SKM-1 treated with dmso at 0.1 percent for 144 hours (cell line): ENCODE data around the gene TTBK2.
"Not testable (repeated sequence)": the region's sequence is repeated elsewhere in the genome, so short reads cannot be mapped to it uniquely, and the experiment has no call there.

Source experiments
- DNase-seq: peaks from one replicate; lab custom pipeline; 2025; ENCODE audit not compliant: unreplicated experiment; lab: John Stamatoyannopoulos, UW

Gene TTBK2

GRCh38 chr15:42920519-42921341, at the start of gene TTBK2:
Gene TTBK2 (minus strand): TSS chr15:42920778. CDS start chr15:42878617, 42,161 bp downstream.
- DNase-seq = peak; percentile 97

- no peak for DNase-seq
Observed at GRCh38 chr15:42964476-42964875, 43.9 kb upstream of the TTBK2 start.

- DNase-seq = no peak
Observed at GRCh38 chr15:42955518-42955917, 34.9 kb upstream of the TTBK2 start.

- no peak for DNase-seq
Observed at GRCh38 chr15:42954291-42954690, 33.7 kb upstream of the TTBK2 start.

DNA sequence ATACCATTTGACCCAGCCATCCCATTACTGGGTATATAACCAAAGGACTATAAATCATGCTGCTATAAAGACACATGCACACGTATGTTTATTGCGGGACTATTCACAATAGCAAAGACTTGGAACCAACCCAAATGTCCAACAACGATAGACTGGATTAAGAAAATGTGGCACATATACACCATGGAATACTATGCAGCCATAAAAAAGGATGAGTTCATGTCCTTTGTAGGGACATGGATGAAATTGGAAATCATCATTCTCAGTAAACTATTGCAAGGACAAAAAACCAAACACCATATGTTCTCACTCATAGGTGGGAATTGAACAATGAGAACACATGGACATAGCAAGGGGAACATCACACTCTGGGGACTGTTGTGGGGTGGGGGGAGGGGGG, 28.3 kb upstream of the TTBK2 start:
- not testable (repeated sequence) for DNase-seq

- DNase-seq = no peak
Observed at GRCh38 chr15:42940527-42940926, 19.9 kb upstream of the TTBK2 start.

- DNase-seq = no peak
Observed at GRCh38 chr15:42939841-42940240, 19.3 kb upstream of the TTBK2 start.

DNA sequence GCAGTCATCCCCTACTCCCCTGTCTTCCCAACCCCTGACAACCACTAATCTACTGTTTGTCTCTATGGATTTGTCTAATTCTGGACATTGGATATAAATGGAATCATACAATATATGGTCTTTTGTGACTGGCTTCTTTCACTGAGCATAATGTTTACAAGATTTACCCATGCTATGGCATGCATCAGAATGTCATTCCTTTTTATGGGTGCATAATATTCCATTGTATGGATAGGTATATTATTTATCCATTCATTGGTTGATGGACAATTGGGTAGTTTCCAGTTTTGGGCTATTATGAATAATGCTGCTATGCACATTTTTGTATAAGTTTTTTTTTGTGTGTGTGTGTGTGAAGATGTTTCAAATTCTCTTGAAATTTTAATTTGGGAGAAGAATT, 16.6 kb upstream of the TTBK2 start:
- DNase-seq = no peak

DNA sequence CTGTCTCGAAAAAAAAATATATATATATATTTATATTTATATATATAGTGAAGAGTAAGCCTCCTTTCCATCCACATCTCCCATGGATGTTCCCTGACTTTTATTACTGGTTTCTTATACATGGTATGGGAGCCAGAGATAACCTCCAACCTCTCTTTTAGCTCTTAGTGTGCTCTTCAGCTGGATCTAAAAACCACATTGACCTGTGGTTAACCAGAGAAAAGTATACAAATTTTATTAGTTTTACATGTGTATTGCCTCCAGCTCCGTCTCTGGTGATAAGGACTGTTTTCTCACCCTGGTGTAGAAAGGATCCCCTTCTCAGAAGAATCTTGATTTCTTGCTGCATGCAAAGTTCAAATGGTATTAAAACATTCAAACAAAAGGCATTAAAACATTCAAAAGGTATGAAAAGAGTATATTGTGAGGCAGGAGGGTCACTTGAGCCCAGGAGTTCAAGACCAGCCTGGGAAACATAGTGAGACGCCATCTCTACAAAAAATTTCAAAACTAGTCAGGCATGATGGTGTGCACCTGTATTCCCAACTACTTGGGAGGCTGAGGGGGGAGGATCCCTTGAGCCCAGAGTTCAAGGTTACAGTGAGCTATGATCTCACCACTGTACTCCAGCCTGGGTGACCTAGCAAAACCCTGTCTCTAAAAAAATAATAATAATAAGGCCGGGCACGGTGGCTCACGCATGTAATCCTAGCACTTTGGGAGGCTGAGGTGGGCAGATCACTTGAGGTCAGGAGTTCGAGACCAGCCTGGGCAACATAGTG, 13.5 kb upstream of the TTBK2 start:
- DNase-seq = no peak

GRCh38 chr15:42932833-42933515, 12.4 kb upstream of the TTBK2 start:
- DNase-seq = no peak

DNA sequence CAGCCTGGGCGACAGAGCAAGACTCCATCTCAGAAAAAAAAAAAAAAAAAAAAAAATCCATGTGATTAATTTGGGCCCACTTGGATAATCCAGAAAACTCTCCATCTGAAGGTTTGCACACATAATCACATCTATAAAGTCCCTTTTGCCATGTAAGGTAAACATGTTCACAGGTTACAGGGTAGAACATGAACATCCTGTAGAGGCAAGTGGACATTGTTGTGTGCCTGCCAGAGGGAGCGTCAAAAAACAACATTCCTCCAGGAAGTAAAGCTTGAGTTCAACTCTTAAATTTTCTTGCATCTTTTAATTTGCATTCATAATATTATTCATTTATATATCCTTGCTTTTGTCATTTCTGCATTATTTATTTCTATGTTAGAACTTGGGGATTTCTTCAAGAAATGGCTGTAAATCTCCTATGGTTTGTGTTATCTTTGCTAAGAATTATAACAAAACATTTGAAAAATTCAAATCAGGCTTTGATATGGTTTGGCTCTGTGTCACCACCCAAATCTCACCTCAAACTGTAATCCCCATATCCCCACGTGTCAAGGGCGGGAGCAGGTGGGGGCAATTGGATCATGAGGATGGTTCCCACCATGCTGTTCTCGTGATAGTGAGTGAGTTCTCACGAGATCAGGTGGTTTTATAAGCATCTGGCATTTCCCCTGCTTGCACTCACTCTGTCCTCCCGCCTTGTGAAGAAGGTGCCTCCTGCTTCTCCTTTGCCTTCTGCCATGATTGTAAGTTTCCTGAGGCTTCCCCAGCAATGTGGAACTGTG, 11.3 kb upstream of the TTBK2 start:
- DNase-seq = no peak

GRCh38 chr15:42929306-42929848, 8.8 kb upstream of the TTBK2 start:
- DNase-seq = no peak

DNA sequence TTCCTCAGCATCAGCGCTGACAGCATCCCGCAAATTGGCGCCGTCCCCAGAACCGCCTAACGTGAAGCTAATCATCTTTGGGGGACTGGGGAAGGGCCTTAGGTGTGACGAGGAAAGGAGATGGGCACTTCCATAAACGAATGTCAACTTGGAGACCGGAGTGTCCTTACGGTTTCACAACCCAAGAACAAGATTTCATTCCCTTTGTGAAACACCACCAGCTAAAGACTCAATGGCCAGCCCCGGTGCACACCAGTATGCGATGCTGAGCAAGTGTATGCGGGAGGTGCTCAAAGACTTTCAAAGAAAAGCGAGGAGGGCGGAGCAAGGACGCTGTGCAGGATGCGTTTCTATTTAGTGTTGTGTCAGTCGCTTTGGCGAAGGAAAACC, 759 bp upstream of the TTBK2 start:
- DNase-seq = no peak

- no peak for DNase-seq
Observed at GRCh38 chr15:42919799-42920518, 619 bp downstream of the TTBK2 start.

DNA sequence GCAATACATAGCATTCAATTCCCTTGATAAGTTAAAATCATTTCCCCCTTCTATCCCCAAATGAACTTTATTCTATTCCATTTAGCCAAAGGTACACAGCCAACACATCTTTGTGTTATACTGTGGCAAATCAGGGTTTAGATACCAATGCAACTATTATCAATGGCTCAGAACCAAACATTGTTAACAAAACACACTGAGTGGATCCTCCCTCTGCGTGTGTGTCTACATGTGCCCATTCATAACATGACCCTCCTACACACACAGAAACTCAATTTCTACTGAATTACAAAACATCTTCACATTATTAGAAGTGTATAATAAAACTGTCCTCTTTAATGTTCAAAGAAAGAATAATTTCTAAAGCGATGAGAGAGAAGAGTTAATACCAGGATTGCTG, 1.3 kb downstream of the TTBK2 start:
- DNase-seq = no peak

GRCh38 chr15:42918047-42918446, 2.5 kb downstream of the TTBK2 start:
- DNase-seq = no peak

DNA sequence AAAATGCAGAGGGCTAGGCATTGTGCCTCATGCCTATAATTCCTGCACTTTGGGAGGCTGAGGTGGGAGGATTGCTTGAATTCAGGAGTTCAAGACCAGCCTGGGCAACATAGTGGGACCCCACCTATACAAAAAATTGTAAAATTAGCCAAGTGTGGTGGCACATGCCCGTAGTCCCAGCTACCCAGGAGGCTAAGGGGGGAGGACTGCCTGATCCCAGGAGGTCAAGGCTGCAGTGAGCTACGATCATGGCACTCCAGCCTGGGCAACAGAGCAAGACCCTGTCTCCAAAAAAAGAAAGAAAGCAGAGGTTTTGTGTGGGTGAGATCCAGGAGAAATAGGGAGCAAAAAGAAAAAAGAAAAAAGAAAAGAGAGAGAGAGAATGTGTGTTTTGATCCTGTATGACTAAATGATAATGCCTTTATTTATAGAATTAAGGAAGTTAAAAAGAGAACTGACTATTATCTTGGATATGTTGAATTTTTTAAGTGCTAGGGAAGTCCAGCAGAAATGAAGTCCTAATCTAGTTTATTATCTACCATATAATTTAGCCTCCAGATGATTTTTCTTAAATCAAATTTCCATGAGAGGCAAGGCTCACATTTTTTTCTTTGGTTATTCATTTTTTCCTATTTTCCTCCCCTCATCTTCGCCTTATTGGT, 4.8 kb downstream of the TTBK2 start:
- no peak for DNase-seq

DNA sequence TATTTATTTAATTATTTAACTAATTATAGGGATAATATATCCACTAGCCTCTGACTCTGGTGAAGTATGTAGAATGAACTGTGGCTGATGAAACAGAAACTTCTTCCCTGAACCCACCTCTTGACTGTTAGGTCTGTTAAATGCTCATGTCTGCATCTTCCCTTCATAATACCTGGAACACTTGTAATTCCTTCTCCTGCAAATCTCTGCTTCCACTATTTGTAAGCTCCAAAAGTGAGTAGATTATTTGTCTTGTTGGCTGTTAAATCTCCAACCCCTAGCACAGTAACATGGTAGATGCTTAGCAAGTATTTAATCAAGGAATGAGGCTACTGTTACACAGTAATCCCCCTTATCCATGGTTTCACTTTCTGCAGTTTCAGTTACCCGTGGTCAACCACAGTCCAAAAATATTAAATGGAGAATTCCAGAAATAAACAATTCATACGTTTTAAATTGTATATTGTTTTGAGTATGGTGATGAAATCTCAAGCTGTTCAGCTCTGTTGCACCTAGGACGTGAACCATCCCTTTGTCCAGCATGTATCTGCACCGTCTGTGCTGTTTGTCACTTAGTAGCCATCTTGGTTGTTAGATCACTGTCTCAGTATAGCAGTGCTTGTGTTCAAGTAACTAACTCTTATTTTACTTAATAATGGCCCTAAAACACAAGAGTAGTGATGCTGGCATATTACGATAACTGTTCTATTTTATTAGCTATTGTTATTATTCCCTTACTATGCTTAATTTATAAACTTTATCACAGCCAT, 5.7 kb downstream of the TTBK2 start:
- no peak for DNase-seq
